Middle frontal gyrus (tissue), 1 donor: Measurements from ENCODE around the gene PRKCE.
A peak's percentile ranks its signal among the peaks of the same experiment; 100 is the strongest.

ENCODE experiments used
- DNase-seq: peaks from one replicate; pipeline ENCODE4 v3.0.0-alpha.2; 2015; ENCODE audit warnings: low spot score; ENCODE audit errors: extremely low spot score

The PRKCE gene

DNA sequence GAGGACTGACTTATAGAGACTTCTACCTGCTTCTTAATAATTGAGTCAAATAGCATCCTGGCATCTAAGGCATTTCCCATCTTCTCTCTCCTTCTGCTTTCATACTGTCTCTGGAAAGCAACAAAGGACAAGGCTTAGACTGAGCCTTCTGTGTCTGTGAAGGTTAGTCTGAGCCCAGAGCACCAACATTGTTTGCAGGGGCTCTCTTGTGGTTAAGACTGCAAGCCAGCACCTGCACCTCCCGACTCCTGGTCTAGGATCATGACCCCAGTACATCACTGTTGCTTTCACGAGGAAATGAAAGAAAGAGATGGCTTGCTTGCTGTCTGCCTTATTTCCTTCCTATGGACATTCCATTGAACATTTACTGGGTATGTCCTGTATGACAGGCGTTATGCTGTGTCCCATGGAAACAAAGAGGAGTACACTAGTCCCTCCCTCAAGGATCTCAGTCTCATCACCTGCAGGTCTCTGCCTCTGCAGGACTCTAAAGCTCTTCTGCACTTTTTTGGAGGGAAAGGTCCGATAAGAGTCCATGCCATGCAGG, 330.0 kb downstream of the PRKCE start:
- DNase-seq, result no peak

DNA sequence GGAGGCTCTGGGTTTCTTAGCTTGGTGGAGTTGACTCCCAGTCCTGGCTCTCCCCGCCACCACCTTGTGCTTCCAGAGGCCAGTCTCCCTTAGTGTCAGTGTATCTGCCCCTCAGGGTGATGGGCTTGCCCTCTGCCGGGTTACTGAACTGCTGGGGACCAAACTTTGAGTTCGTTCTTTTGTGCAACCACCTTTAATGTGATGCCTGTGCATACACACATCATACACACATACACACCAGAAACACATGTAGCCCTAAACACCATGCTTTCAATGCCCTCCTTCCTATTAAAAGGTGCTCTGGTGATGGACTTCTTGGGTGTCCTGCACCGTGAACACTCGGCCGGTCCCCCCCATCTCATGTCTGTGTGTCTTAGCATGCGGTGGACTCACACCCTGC, 330.6 kb downstream of the PRKCE start:
- DNase-seq, result no peak

DNA sequence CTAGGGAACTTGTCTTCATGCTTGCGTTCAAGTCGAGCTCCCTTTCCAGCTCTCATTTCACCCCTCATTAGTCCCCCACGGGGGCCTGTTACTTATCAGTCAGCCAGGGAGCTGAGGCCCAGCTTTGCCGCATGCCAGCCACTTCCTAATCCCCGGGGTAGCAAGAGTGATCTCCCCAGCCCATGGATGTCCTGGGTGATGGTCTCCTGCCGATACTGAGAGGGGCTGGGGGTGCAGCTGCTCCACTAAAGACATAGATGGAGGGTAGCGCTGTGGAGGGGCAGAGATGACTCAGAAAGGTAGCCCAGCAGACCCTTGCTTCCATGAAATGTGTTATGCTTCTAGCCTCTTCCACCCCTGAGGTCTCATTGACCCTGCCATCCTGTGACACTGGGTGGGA, 331.7 kb downstream of the PRKCE start:
- no peak for DNase-seq

DNA sequence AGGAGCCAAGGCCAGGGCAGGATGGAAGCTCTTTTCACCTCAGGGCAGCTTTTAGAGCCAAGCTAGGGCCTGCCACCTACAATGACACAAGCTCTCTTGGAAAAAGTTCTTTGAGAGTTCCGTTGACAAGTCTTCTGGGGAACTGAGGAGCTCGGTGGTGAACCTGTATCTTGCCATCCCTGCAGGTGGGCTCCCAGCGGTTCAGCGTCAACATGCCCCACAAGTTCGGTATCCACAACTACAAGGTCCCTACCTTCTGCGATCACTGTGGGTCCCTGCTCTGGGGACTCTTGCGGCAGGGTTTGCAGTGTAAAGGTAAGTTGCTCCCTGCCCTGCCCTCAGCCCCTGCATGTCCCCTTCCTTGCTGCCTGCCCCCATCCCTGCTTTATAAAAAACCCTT, 332.9 kb downstream of the PRKCE start:
- no peak for DNase-seq

DNA sequence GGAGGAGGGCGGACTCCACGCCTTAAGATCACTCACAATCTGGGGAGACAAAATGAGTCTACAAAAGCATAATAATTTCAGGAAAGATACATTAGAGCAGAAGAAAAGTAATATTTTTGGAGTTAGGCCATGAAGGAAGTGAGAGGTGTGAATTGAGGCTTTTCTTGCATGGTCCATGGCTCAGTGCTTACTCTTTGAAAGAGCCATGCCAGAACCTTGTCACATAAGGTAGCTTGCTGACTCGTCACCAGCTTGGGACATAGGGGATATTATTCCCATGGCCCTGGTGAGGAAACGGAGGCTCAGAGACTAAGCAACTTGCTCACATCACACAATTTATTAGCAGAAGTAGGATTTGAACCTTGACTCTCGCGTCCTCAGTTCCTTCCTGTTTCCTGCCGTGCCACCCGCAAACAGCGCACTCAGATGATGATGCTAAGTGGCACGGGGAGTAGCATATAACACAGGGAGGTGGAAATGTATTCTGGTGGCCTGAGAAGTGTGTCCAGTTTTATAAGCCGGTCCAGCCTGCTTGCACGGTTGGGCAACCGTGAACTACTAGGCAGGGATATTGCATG, 333.5 kb downstream of the PRKCE start:
- no peak for DNase-seq

DNA sequence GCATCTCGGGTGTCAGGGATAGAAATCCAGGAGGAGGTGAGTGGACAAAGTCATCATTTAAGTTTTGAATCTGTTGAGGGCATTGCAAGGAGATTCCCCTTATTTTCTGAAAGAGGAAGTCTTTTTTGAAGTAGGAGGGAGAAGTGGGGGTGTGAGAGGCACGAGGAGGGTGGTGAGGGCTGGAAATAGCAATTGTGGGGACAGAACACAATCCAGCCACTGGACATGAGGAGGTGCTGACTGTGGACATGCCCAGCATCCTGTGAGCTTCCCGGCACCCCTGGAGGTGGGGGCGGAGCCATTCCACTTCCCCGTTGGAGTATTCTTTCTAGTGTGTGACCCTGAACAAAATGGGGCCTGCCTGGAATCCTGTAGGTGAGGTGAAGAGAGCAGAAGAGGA, 335.0 kb downstream of the PRKCE start:
- DNase-seq, result no peak

DNA sequence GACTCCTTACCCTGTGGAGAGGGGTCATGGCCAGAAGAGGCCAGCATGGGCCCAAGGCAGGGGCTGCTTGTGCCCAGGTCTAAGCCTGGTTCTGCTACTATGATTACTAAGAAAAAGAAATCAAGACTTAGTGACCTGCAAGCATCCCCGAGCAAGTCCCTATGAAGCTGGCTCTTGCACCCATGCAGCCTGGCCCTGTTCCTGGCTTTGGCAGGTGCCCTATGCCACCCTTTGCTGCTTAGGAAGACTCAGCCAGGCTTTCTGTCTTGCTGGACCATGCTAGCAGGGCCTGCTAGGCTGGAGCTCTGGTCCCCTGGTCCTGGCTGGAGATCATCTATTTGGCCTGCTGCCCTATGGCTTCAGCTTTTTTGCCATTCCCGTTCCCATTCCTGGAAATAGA, 336.4 kb downstream of the PRKCE start:
- DNase-seq, result no peak

DNA sequence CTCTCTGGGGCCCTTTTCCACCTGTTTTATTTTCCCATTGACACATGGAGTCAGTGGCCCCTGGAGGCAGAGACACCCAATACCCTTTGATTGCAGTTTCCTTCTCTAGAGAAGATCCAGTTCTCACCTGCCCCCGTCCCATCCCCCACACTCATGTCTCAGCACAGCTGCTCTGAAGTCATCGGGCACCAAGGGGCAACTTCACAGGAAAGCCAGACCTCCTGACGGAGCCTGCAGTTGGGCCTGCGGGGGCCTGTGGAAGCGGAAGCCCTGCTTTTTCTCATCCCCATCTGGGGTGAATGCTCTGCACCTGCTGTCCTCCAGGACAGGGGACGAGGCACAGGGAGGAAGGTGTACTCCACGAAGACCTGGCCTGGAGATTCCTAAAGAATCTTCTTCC, 337.4 kb downstream of the PRKCE start:
- DNase-seq, result no peak

DNA sequence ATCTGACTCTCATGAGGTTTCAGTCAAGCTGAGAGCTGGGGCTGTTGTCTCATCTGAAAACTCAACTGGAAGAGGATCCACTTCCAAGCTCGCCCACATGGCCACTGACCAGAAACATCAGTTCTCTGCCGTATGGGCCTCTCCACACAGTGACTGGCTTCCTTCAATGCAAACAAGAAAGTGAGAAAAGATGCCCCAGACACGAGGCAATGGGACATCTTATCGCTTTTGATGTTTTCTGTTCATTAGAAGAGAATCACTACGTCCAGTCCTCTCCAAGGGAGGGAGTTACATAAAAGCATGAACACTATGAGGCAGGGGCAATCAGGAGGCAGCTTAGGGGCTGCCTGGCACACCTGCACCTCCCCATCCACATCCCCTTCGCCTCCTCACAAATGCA, 338.7 kb downstream of the PRKCE start:
- DNase-seq, result no peak

DNA sequence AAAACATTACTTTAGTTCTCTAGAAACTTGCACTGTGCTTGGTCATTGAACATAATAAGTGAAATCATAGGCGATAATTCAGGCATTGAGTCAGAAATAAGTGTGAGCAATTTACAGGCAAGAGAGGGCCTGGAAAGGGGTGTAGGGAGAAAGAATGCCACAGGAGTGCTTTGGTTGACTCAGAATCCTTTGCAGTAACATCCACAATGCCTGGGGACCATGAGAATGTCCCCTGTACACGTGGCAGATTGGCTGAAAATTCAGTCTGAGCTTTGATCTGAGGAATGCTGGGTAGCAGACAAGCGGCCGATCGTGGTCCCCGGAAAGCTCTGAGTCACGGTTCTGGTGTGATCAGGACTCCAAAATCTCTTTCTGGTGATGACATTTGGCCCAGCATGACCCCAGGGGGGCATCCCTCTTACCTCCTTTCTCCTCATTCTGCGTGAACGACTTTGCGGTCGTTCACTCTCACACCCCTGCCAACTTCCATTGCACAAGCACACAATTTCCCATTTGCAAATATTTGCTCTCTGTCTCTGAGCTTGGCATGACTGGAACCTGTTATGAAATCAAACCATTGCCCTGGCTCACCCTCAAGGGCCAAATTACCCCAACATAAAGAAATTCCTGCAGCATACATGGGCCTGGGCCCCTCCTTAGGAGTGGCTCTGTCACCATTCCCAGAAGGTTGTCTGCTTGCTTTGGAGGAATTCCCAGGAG, 340.7 kb downstream of the PRKCE start:
- DNase-seq, result no peak

DNA sequence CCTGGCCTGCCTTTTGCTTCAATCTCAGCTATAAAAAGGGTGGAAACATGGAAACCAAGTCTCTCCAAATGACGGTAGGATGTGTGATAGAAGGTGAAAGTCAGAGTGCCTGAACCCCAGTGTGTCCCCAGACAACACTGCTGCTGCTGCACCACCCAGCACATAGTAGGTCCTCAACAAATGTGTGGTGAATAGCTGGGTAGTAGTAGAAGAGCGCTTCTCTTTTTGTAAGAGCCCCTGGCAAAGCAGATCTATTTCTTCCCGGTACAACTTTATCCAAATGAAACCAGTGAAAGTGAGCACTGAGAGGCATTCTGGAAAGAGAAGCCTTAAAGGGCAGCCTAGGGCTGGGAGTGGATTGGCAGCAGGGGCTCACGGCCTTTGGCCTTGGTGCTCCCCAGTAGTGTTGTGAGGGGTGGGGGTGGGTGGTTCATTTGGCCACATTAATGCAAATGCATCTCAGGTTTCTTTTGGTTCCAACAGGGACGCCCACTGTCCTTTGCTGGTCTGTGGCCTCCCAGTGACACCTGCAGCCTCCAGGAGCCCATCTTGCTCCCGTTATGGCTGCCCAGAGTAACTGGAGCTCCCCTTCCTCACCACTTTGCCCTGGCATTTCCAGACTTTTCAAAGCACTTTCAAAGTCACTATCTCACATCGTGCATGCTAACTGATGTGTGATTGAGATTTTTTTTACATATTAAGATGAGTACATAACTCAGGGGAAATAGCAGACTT, 341.4 kb downstream of the PRKCE start:
- no peak for DNase-seq

DNA sequence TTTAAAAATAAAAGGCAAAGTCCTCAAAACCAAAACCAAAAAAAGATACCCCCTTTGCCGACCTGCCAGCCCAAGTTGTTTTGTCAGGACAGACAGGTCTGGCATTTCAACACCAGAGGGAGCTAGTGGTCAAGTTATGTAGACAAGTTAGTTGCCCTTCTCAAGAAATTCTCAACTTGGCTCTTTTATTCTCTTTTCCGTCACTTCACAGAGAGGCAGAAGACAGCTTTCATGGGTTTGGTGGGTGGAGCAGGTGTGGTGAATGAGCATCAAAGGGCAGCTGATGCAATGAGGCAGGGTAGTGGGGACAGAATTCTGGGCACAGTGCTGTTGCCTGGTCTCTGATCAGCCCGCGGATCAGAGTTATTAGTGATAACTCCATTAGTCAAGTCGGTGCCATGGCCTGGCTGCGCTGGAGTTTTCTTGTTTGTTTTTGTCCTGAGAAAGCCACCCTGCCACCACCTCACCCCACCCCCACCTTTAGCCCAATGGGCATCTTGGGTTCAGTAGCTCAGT, 342.1 kb downstream of the PRKCE start:
- peak; percentile 11 for DNase-seq

DNA sequence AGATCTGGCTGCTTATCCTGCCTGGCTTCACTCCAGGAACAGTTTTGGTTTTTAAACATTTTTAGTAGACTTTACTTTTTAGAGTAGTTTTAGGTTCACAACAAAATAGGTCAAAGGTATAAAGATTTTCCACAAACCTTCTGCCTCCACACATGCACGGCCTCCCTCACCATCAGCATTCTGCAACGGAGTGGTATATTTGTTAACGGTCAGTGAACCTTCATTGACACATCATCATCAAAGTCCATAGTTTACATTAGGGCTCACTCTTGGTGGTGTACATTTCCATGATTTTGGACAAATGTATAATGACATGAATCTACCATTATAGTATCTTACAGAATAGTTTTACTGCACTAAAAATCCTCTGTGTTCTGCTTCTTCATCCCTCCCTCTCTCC, 342.6 kb downstream of the PRKCE start:
- no peak for DNase-seq

DNA sequence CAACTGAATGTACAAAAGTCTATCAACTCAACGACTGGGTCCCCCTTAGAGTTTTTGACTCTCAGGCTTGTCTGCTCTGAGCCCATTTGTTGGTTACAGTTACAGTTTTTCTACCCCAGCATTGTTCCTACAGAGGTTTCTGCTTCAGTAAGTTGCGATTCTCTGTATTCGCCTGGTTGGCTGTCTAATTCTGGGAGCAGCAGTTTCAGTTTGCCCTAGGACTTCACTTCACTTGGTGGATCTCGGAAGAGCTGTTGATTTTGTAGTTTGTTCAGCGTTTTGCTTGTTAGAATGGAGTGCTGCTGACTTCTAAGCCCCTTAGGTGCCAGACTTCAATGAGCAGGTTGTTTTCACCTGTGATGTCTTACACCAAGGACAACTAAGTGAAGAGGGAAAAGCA, 349.2 kb downstream of the PRKCE start:
- DNase-seq, result no peak

DNA sequence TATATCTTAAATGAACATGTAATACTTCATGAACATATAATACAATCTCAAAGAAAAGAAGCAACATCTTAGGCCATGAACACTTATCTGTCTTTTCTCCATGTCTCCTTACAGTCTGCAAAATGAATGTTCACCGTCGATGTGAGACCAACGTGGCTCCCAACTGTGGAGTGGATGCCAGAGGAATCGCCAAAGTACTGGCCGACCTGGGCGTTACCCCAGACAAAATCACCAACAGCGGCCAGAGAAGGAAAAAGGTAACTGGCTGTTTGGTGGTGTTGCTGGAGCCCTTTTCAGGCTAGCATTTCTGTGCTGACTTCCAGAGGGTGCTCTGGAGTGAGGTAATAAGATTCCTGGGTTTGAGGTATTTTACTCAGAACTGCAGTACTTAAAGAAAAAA, 349.8 kb downstream of the PRKCE start:
- no peak for DNase-seq

DNA sequence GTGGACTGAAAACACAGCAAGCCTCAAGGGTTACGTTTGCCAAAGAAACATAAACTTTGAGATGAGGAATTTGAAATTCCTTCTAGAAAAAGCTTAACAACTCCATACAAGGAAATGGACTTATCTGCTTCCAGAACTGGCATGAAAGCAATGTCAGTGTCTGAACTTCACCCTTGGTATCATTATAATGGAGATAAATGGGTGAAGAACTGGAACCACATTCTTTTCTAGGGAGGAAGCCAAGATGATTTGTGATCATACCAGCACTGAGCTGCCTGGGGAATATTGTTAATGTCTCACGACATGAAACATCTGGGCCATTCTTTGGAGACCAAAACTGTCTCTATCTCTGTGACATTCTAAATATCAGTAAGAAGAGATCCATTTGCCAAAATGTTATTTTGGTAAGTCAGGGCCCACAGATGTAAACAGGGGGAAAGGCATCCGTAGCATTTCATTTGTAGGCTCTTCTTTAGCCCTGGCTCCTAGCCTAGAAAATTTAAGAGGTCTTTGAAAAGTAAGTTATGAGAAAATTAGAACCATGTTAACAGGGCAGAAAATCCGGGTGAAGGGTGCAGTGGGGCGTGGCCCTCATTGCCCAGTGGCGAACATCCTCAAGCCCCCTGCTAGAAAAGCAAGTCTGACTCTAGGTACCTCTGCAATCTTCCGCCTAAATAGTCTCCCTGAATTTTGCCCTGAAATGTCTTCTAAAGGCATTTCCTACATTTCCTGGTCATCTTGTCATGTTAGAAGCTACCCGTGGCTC, 350.4 kb downstream of the PRKCE start:
- DNase-seq, result no peak

DNA sequence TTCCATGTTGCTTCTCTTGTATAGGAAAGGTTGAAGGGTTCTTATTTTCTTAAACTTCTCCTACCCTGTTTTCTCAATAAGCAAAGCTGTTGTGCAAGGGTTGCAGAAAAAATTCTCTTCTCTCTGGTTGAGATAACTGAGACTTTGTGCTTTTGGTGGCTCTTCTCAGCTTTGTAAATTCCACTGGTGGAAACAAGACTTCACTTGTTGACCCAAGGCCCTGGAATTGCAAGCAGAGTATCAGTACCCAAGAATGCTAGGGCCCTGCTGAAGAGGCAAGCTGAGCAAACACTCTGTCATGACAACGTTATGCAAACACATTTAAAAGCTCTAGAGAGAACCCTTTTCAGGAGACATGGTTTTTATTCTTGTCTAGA, 351.0 kb downstream of the PRKCE start:
- no peak for DNase-seq

DNA sequence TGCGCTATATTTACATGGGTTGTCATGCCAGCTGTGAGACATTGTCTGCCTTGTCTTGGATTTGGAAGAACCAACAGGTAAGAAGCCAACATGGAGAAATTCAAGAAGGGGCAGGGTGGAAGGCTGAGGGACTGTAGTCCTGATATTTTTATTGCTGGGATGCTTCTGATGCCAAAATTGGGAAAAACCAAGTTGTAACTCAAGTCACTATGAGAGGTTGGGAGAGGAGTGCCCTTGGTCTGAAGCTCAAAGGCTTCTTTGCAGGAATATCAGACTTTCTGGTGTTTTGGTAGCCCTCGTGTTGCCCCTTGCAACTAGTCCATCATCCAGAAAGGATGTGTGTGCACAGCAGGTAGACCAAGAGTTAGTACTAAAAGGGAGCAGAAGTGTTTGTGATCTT, 351.5 kb downstream of the PRKCE start:
- DNase-seq, result no peak

DNA sequence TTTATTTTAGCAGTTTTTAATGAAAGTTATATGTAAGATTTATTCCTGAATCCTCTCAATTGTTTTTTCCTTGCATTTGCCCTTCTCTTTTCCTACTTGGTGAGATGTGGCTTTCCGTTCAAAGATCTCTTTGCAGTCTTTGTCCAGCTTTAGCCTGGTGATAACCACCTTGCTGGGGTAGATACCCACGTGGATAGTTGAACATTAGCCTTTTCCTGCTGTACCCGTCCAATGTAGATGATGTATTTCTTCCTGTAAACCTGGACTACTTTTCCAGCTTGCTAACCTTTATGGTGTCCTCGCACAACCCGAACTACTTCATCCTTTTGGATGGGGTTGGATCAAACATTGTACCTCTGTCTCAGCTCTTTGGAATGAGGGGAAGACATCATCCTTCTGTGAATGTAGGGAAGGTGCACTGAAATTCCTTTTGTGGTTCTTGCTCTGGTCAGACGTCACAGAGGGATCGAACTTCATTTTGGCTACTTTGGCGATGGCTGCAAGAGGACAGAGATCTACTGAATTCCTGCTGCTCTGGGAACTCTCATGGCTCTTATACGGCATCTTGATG, 352.5 kb downstream of the PRKCE start:
- no peak for DNase-seq

DNA sequence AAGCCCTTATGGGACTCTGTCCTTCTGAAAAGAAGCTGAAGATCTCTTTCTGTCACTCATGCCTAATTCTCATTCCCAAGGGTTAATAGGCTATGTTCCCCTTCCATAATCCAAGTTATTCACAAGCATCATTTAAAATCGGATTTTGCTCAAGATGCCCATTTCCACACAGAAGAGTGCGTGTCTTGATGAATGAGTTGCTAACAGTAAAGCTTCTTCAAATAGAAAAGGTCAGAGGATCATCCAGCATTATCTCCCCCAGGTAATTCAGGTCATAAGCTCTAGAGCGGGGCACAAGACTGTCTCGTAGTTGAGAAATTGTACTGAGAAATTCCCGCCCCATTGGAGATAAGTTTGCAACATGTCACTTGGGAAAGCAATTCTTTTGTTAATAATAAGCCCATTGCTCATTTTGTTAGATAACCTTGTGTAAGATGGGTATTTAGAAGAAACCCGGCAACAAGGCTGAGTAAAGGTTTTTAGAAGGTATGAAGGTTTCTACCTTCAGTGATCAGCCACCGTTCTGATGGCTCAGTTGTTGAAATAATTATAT, 355.1 kb downstream of the PRKCE start:
- DNase-seq, result no peak

DNA sequence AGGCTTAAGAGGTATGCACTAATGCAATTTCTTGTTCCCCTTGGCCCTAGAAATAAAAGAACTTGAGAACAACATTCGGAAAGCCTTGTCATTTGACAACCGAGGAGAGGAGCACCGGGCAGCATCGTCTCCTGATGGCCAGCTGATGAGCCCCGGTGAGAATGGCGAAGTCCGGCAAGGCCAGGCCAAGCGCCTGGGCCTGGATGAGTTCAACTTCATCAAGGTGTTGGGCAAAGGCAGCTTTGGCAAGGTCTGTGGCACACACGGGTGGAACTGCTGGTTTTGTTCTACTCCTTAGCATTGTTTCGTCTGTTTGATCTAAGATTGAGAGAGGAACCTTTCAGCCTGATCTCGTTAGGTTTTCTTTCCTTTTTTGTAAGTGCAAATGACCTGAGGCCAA, 355.9 kb downstream of the PRKCE start:
- no peak for DNase-seq
